ENCODE data around the gene SNRPA.
"Not testable (repeated sequence)": the region's sequence is repeated elsewhere in the genome, so short reads cannot be mapped to it uniquely, and the experiment has no call there.

SNRPA gene

DNA sequence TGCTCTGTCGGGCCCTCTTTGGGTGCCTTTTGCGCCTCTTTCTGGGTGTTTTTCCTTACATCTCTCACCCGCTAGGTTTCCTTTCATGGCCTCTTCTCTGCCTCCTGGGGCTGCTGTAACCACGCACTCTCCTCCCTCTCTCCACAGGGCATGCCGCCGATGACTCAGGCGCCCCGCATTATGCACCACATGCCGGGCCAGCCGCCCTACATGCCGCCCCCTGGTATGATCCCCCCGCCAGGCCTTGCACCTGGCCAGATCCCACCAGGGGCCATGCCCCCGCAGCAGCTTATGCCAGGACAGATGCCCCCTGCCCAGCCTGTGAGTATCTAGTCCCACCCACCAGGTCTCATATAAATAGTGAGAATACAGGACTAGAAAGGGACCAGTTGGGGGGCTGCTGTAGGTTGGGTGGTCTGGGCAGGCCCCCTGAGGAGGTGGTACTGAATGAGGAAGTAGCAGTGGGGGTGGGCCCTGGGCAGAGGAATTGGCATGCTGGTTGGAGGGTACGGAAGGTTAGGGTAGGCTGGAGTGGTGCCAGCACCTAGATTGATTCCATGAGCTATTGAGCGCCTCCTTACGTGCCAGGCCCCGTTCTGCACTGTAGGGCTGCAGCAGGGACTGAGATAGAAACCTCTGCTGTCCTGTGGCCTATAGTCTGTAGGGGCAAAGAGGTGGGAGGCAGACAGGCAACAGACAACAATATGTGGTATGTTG is 11.9 kb downstream of the SNRPA start:
- no peak overlapping the region for H2AFZ ChIP-seq (ENCODE audit: low read depth, low read length)
- no peaks in the 10 kb centered on the region for H3K27me3 ChIP-seq (ENCODE audit: insufficient read depth, low read length, poor library complexity)
- H4K20me1 ChIP-seq (ENCODE audit: insufficient read depth, low read length) = peaks cover 69% of the 10 kb centered on the region
- peak; percentile 24; the same call in 1 of the 3 replicates for ATAC-seq (ENCODE audit: insufficient read depth, low read depth)
- H3K4me1 ChIP-seq (ENCODE audit: insufficient read depth, low read length) = no peaks in the 10 kb centered on the region
- no peak overlapping the region for H3K4me2 ChIP-seq (ENCODE audit: insufficient read depth, low read length)
- no peak for DNase-seq
- H3K27ac ChIP-seq (ENCODE audit: low read length) = no peak overlapping the region
- H3K9me3 ChIP-seq (ENCODE audit: insufficient read depth, low read length, severe bottlenecking) = no peaks in the 10 kb centered on the region
- no peak overlapping the region for H3K4me3 ChIP-seq (ENCODE audit: low read depth in 1 of 2, low read length in 2 of 2)
- H3K79me2 ChIP-seq (ENCODE audit: insufficient read depth, low read length) = peaks cover 33% of the 10 kb centered on the region
- no peak overlapping the region for H3K9ac ChIP-seq (ENCODE audit: low read depth, low read length)
- TF ChIP-seq, protein P1, sequence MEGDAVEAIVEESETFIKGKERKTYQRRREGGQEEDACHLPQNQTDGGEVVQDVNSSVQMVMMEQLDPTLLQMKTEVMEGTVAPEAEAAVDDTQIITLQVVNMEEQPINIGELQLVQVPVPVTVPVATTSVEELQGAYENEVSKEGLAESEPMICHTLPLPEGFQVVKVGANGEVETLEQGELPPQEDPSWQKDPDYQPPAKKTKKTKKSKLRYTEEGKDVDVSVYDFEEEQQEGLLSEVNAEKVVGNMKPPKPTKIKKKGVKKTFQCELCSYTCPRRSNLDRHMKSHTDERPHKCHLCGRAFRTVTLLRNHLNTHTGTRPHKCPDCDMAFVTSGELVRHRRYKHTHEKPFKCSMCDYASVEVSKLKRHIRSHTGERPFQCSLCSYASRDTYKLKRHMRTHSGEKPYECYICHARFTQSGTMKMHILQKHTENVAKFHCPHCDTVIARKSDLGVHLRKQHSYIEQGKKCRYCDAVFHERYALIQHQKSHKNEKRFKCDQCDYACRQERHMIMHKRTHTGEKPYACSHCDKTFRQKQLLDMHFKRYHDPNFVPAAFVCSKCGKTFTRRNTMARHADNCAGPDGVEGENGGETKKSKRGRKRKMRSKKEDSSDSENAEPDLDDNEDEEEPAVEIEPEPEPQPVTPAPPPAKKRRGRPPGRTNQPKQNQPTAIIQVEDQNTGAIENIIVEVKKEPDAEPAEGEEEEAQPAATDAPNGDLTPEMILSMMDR (IDR thresholded peaks at IDR 0.05; ENCODE audit: borderline replicate concordance, extremely low read depth, low read length, poor library complexity, severe bottlenecking) = no peak
- no peak for TF ChIP-seq EZH2 (IDR thresholded peaks at IDR 0.05; ENCODE audit: borderline replicate concordance, low read depth, low read length, severe bottlenecking)
- peaks cover 87% of the 10 kb centered on the region for H3K36me3 ChIP-seq (ENCODE audit: insufficient read depth, low read length)

DNA sequence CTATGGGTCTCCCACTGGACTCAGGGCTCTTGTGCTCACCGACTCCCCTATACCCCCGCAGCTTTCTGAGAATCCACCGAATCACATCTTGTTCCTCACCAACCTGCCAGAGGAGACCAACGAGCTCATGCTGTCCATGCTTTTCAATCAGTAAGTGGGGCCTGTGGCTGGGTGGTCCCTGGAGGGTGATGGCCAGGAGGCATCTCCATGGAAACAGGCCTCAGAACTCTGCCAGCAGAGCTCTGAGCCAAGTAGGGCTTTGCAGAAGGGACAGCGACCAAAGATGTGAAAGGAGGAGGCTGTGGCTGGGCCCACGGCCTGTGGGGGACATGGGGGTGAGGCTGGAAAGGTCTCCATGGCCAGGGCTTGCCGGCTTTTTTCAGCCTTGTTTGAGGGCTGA is 12.5 kb downstream of the SNRPA start:
- peaks cover 28% of the 10 kb centered on the region; the same call in 1 of the 2 replicates for H3K79me2 ChIP-seq (ENCODE audit: insufficient read depth, low read length)
- H4K20me1 ChIP-seq (ENCODE audit: insufficient read depth, low read length) = peaks cover 64% of the 10 kb centered on the region
- no peaks in the 10 kb centered on the region for H3K4me1 ChIP-seq (ENCODE audit: insufficient read depth, low read length)
- TF ChIP-seq EZH2 (IDR thresholded peaks at IDR 0.05; ENCODE audit: borderline replicate concordance, low read depth, low read length, severe bottlenecking) = no peak
- TF ChIP-seq, protein P1 (IDR thresholded peaks at IDR 0.05; ENCODE audit: borderline replicate concordance, extremely low read depth, low read length, poor library complexity, severe bottlenecking) = no peak
- H3K4me3 ChIP-seq (ENCODE audit: low read depth in 1 of 2, low read length in 2 of 2) = no peak overlapping the region
- H3K27ac ChIP-seq (ENCODE audit: low read length) = no peak overlapping the region
- H3K9ac ChIP-seq (ENCODE audit: low read depth, low read length) = no peak overlapping the region
- no peaks in the 10 kb centered on the region for H3K9me3 ChIP-seq (ENCODE audit: insufficient read depth, low read length, severe bottlenecking)
- no peak overlapping the region for H3K4me2 ChIP-seq (ENCODE audit: insufficient read depth, low read length)
- H3K27me3 ChIP-seq (ENCODE audit: insufficient read depth, low read length, poor library complexity) = no peaks in the 10 kb centered on the region
- H3K36me3 ChIP-seq (ENCODE audit: insufficient read depth, low read length) = peaks cover 82% of the 10 kb centered on the region
- no peak for ATAC-seq (ENCODE audit: insufficient read depth, low read depth)
- no peak for DNase-seq
- no peak overlapping the region for H2AFZ ChIP-seq (ENCODE audit: low read depth, low read length)

DNA sequence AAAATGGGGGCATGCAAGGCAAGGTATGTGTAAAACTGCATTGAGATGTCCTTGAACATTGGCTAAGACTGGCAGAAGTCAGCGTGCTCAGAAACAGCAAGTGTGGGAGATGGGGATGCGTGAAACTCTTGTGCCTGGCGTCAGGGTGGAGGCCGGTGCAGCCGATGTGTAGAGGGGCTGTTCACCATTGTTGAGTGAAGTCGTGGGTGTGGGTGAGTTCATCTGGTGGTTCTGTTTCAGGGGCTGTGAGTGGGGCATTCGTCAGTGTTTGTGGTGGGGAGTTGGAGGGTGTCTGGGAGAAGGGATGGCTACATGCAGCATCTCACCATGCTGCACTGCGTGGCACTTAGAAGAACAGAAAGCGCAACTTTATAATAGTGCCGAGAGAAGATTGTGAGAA is 13.0 kb downstream of the SNRPA start:
- Histone ChIP-seq H3K79me2 (ENCODE audit: insufficient read depth, low read length) (peaks cover 26% of the 10 kb centered on the region; the same call in 1 of the 2 replicates), H3K27ac (ENCODE audit: low read length) (no peak overlapping the region), H3K9me3 (ENCODE audit: insufficient read depth, low read length, severe bottlenecking) (no peaks in the 10 kb centered on the region), H3K36me3 (ENCODE audit: insufficient read depth, low read length) (peaks cover 77% of the 10 kb centered on the region), H4K20me1 (ENCODE audit: insufficient read depth, low read length) (peaks cover 62% of the 10 kb centered on the region), H3K4me1 (ENCODE audit: insufficient read depth, low read length) (no peaks in the 10 kb centered on the region), H3K9ac (ENCODE audit: low read depth, low read length) (no peak overlapping the region), H3K4me2 (ENCODE audit: insufficient read depth, low read length) (no peak overlapping the region), H3K4me3 (ENCODE audit: low read depth in 1 of 2, low read length in 2 of 2) (no peak overlapping the region), H2AFZ (ENCODE audit: low read depth, low read length) (no peak overlapping the region), H3K27me3 (ENCODE audit: insufficient read depth, low read length, poor library complexity) (no peaks in the 10 kb centered on the region)
- ATAC-seq (ENCODE audit: insufficient read depth, low read depth) (no peak), DNase-seq (no peak)
- TF ChIP-seq, protein P1 (IDR thresholded peaks at IDR 0.05; ENCODE audit: borderline replicate concordance, extremely low read depth, low read length, poor library complexity, severe bottlenecking) = no peak

DNA sequence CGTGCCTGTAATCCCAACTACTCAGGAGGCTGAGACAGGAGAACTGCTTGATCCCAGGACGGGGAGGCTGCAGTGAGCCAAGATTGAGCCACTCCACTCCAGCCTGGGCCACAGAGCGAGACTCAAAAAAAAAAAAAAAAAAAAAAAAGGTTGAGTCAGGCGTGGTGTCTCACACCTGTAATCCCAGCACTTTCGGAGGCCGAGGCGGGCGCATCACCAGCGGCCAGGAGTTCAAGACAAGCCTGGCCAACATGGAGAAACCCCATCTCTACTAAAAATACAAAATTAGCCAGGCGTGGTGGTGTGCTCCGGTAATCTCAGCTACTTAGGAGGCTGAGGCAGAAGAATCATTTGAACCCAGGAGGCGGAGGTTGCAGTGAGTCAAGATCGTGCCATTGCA is 15.4 kb downstream of the SNRPA start:
- Histone ChIP-seq H4K20me1 (ENCODE audit: insufficient read depth, low read length) (peaks cover 44% of the 10 kb centered on the region), H3K36me3 (ENCODE audit: insufficient read depth, low read length) (peaks cover 54% of the 10 kb centered on the region)
- H3K27me3 ChIP-seq (ENCODE audit: insufficient read depth, low read length, poor library complexity); H3K4me2 ChIP-seq (ENCODE audit: insufficient read depth, low read length); H2AFZ ChIP-seq (ENCODE audit: low read depth, low read length); H3K9ac ChIP-seq (ENCODE audit: low read depth, low read length); H3K27ac ChIP-seq (ENCODE audit: low read length); H3K4me3 ChIP-seq (ENCODE audit: low read depth in 1 of 2, low read length in 2 of 2); H3K9me3 ChIP-seq (ENCODE audit: insufficient read depth, low read length, severe bottlenecking); H3K79me2 ChIP-seq (ENCODE audit: insufficient read depth, low read length); ATAC-seq (ENCODE audit: insufficient read depth, low read depth); DNase-seq; H3K4me1 ChIP-seq (ENCODE audit: insufficient read depth, low read length): not testable (repeated sequence)
